Neural progenitor cell (in vitro differentiated cells): ENCODE results near the gene STPG3. TPM values are rescaled to one million over a fixed set of nuclear protein-coding genes. Genes with fewer than 3 reads are reported as not detected.

Source experiments
- DNase-seq: peaks from one replicate; pipeline ENCODE4 v3.0.0-alpha.2; 2016; ENCODE audit warnings: low spot score
- H2AFZ ChIP-seq: fragments of 200-600 bp; sonication (generic); replicated peaks from 2 replicates; pipeline ENCODE4 v1.6.1; 2016; ENCODE audit warnings: antibody characterized with exemption
- H3F3A ChIP-seq: fragments of 200-600 bp; sonication (generic); 2 replicates; pipeline ENCODE4 v1.6.1; 2016; ENCODE audit warnings: antibody characterized with exemption, low read depth
- H3K27ac ChIP-seq: fragments of 200-600 bp; sonication (generic); 2 replicates; pipeline ENCODE4 v1.5.1; 2016; ENCODE audit warnings: mild to moderate bottlenecking
- H3K27me3 ChIP-seq: fragments of 200-600 bp; sonication (generic); 2 replicates; pipeline ENCODE4 v1.6.1; 2016; ENCODE audit warnings: mild to moderate bottlenecking, moderate library complexity
- H3K36me3 ChIP-seq: fragments of 200-600 bp; sonication (generic); 2 replicates; pipeline ENCODE4 v1.5.1; 2016
- H3K4me1 ChIP-seq: fragments of 200-600 bp; sonication (generic); 2 replicates; pipeline ENCODE4 v1.6.1; 2016; ENCODE audit warnings: mixed run types
- H3K4me2 ChIP-seq: fragments of 200-600 bp; sonication (generic); 2 replicates; pipeline ENCODE4 v1.6.1; 2016
- H3K4me3 ChIP-seq: fragments of 200-600 bp; sonication (generic); 2 replicates; pipeline ENCODE4 v1.5.1; 2016
- H3K79me2 ChIP-seq: fragments of 200-600 bp; sonication (generic); 2 replicates; pipeline ENCODE4 v1.6.1; 2016; ENCODE audit warnings: low read depth
- H3K9ac ChIP-seq: fragments of 200-600 bp; sonication (generic); 2 replicates; pipeline ENCODE4 v1.6.1; 2016
- H3K9me3 ChIP-seq: fragments of 200-600 bp; sonication (generic); 2 replicates; pipeline ENCODE4 v1.5.1; 2016; ENCODE audit warnings: low read depth
- H4K20me1 ChIP-seq: fragments of 200-600 bp; sonication (generic); 2 replicates; pipeline ENCODE4 v1.6.1; 2016; ENCODE audit warnings: low read depth
- H3K27ac Mint-ChIP-seq: 3 replicates; pipeline ENCODE4 v1.8.0; 2021; ENCODE audit warnings: mixed read lengths
- H3K27me3 Mint-ChIP-seq: 2 replicates; pipeline ENCODE4 v1.8.0; 2022; ENCODE audit warnings: low read depth, mild to moderate bottlenecking, inconsistent platforms, moderate library complexity, mixed read lengths; ENCODE audit not compliant: insufficient read depth
- H3K36me3 Mint-ChIP-seq: 3 replicates; pipeline ENCODE4 v1.8.0; 2021; ENCODE audit warnings: mixed read lengths
- H3K4me1 Mint-ChIP-seq: 3 replicates; pipeline ENCODE4 v1.8.0; 2021; ENCODE audit warnings: mixed read lengths
- H3K4me3 Mint-ChIP-seq: 3 replicates; pipeline ENCODE4 v1.8.0; 2021; ENCODE audit warnings: mild to moderate bottlenecking, moderate library complexity, mixed read lengths
- H3K9me3 Mint-ChIP-seq: 3 replicates; pipeline ENCODE4 v1.8.0; 2020; ENCODE audit warnings: mixed read lengths
- CTCF ChIP-seq: fragments of 200-600 bp; sonication (generic); IDR thresholded peaks from 2 replicates; pipeline ENCODE4 v1.5.1; 2017; ENCODE audit warnings: antibody characterized with exemption, mild to moderate bottlenecking
- EZH2 ChIP-seq: fragments of 200-600 bp; sonication (generic); IDR thresholded peaks from 2 replicates; pipeline ENCODE4 v1.6.1; 2017; ENCODE audit warnings: antibody characterized with exemption, mild to moderate bottlenecking, moderate library complexity
- EZH2phosphoT487 ChIP-seq: fragments of 200-600 bp; sonication (generic); IDR thresholded peaks from 2 replicates; pipeline ENCODE4 v1.6.1; 2017; ENCODE audit warnings: antibody characterized with exemption
- total RNA-seq: library from RNA; depleted of rRNA; stranded (reverse); fragments of >200 nt; gene quantifications from 2 replicates; pipeline ENCODE4 v1.2.3, GENCODE V29; 2015; ENCODE audit warnings: low replicate concordance

Gene STPG3
- total RNA-seq, 1 donor from 2014 or later: not detected

DNA sequence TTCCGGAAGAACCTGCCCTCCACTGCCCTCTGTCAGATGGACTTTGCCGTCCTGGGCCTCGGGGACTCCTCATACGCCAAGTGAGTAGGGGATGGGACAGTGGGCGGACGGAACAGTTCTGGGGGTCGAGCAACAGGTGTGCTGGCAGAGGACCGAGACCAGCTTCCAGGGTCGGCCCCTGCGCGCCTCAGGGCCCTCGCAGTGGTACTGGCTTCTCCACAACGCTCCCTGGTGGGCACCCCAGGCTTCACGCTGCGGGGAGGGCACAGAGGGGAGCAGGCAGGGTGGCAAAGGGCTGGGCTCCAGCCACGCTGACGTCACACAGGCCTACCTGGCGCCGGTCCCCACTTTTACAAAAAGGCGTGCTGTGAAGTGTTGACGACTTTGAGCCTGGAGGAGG, 38.6 kb upstream of the STPG3 start:
- no peak overlapping the region for H3K27ac Mint-ChIP-seq
- Histone ChIP-seq H3K27me3 (no peaks in the 10 kb centered on the region), H2AFZ (no peak overlapping the region), H3K9me3 (no peaks in the 10 kb centered on the region), H3F3A (no peaks in the 10 kb centered on the region), H3K4me3 (no peak overlapping the region), H3K4me2 (no peak overlapping the region), H3K9ac (no peak overlapping the region), H4K20me1 (peaks cover 2% of the 10 kb centered on the region), H3K36me3 (no peaks in the 10 kb centered on the region), H3K4me1 (no peaks in the 10 kb centered on the region), H3K79me2 (no peaks in the 10 kb centered on the region), H3K27ac (no peak overlapping the region)
- H3K4me1 Mint-ChIP-seq: no peaks in the 10 kb centered on the region
- peaks cover 9% of the 10 kb centered on the region for H3K36me3 Mint-ChIP-seq
- no peaks in the 10 kb centered on the region for H3K9me3 Mint-ChIP-seq
- TF ChIP-seq EZH2phosphoT487 (no peak), CTCF (no peak), EZH2 (no peak)
- no peak for DNase-seq
- H3K27me3 Mint-ChIP-seq: peaks cover 4% of the 10 kb centered on the region
- no peak overlapping the region for H3K4me3 Mint-ChIP-seq

GRCh38 chr9:137213160-137214060, 37.7 kb upstream of the STPG3 start:
- no peaks in the 10 kb centered on the region for H3K79me2 ChIP-seq
- H3K4me2 ChIP-seq: no peak overlapping the region
- no peak overlapping the region for H3K4me3 Mint-ChIP-seq
- H3K4me3 ChIP-seq: no peak overlapping the region
- no peak for DNase-seq
- peaks cover 3% of the 10 kb centered on the region for H3K27me3 Mint-ChIP-seq
- no peak overlapping the region for H3K9ac ChIP-seq
- H3K9me3 Mint-ChIP-seq: no peaks in the 10 kb centered on the region
- no peaks in the 10 kb centered on the region for H3K9me3 ChIP-seq
- no peaks in the 10 kb centered on the region for H3K4me1 Mint-ChIP-seq
- peaks cover 8% of the 10 kb centered on the region for H3K36me3 Mint-ChIP-seq
- H3K36me3 ChIP-seq: no peaks in the 10 kb centered on the region
- no peaks in the 10 kb centered on the region for H3K27me3 ChIP-seq
- H3K27ac Mint-ChIP-seq: peak overlapping the region; percentile 65
- H2AFZ ChIP-seq: no peak overlapping the region
- H3K4me1 ChIP-seq: no peaks in the 10 kb centered on the region
- TF ChIP-seq EZH2phosphoT487 (no peak), CTCF (no peak), EZH2 (no peak)
- no peaks in the 10 kb centered on the region for H3F3A ChIP-seq
- peaks cover 7% of the 10 kb centered on the region for H4K20me1 ChIP-seq
- H3K27ac ChIP-seq: no peak overlapping the region

- Histone ChIP-seq H2AFZ (no peak overlapping the region), H3K79me2 (no peaks in the 10 kb centered on the region), H3K4me2 (no peak overlapping the region), H3K4me1 (no peaks in the 10 kb centered on the region), H3F3A (no peaks in the 10 kb centered on the region), H4K20me1 (peaks cover 7% of the 10 kb centered on the region), H3K9ac (no peak overlapping the region), H3K9me3 (no peaks in the 10 kb centered on the region), H3K27ac (no peak overlapping the region), H3K36me3 (no peaks in the 10 kb centered on the region), H3K27me3 (no peaks in the 10 kb centered on the region), H3K4me3 (no peak overlapping the region)
- H3K4me3 Mint-ChIP-seq: peak overlapping the region; percentile 67
- H3K27me3 Mint-ChIP-seq: peaks cover 2% of the 10 kb centered on the region
- H3K27ac Mint-ChIP-seq: no peak overlapping the region
- H3K36me3 Mint-ChIP-seq: peaks cover 5% of the 10 kb centered on the region
- DNase-seq: no peak
- H3K9me3 Mint-ChIP-seq: no peaks in the 10 kb centered on the region
- H3K4me1 Mint-ChIP-seq: no peaks in the 10 kb centered on the region
- TF ChIP-seq EZH2phosphoT487 (no peak), EZH2 (no peak), CTCF (no peak)
Measured at GRCh38 chr9:137214620-137215019, 36.5 kb upstream of the STPG3 start.
